BE2C (cell line): ENCODE data around the gene FAM83C.
"Not testable (repeated sequence)": the region's sequence is repeated elsewhere in the genome, so short reads cannot be mapped to it uniquely, and the experiment has no call there.

ENCODE experiments used
- DNase-seq: peaks from one replicate; pipeline ENCODE4 v3.0.0-alpha.2; 2020
- H3K27me3 ChIP-seq: fragments of 250-450 bp; sonication (Bioruptor Pico); 2 replicates; pipeline ENCODE4 v1.5.1; 2020; ENCODE audit warnings: mild to moderate bottlenecking
- H3K36me3 ChIP-seq: fragments of 250-450 bp; sonication (Bioruptor Pico); 2 replicates; pipeline ENCODE4 v1.5.1; 2020; ENCODE audit warnings: mild to moderate bottlenecking
- H3K4me1 ChIP-seq: fragments of 250-450 bp; sonication (Bioruptor Pico); 2 replicates; pipeline ENCODE4 v1.5.1; 2020
- H3K4me3 ChIP-seq: 2 replicates; pipeline ENCODE4 v1.5.1; 2011; ENCODE audit warnings: low read depth, low read length
- H3K9me3 ChIP-seq: fragments of 250-450 bp; sonication (Bioruptor Pico); 2 replicates; pipeline ENCODE4 v1.5.1; 2020
- TF ChIP-seq, protein P1 (sequence below): IDR thresholded peaks from 2 replicates; pipeline ENCODE4 v1.5.1; 2012; ENCODE audit warnings: mild to moderate bottlenecking, low read depth, low read length

Gene FAM83C

DNA sequence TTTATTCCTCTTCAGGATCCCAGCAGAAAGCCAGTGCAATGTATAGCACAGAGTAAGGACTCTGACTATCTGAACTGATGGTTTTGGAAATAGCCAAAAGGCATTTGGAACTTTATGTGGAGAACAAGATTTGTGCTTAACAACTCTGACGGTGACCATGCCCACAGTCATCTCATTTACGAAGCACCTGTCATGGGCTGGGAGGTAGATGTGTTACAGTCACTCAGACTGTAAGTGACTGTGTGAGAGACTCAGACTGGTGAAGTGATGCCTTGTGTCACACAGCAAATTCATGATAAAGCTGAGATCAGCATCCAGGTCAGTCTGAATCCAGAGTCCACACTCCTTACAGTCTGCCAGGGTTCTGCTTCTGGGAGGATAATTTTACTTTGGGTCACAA, 23.9 kb upstream of the FAM83C start:
- no peaks in the 10 kb centered on the region for H3K36me3 ChIP-seq
- H3K9me3 ChIP-seq, result no peaks in the 10 kb centered on the region
- no peak for DNase-seq
- no peaks in the 10 kb centered on the region for H3K4me1 ChIP-seq
- no peak overlapping the region for H3K4me3 ChIP-seq
- H3K27me3 ChIP-seq, result no peaks in the 10 kb centered on the region
- TF ChIP-seq, protein P1, sequence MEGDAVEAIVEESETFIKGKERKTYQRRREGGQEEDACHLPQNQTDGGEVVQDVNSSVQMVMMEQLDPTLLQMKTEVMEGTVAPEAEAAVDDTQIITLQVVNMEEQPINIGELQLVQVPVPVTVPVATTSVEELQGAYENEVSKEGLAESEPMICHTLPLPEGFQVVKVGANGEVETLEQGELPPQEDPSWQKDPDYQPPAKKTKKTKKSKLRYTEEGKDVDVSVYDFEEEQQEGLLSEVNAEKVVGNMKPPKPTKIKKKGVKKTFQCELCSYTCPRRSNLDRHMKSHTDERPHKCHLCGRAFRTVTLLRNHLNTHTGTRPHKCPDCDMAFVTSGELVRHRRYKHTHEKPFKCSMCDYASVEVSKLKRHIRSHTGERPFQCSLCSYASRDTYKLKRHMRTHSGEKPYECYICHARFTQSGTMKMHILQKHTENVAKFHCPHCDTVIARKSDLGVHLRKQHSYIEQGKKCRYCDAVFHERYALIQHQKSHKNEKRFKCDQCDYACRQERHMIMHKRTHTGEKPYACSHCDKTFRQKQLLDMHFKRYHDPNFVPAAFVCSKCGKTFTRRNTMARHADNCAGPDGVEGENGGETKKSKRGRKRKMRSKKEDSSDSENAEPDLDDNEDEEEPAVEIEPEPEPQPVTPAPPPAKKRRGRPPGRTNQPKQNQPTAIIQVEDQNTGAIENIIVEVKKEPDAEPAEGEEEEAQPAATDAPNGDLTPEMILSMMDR, result no peak

DNA sequence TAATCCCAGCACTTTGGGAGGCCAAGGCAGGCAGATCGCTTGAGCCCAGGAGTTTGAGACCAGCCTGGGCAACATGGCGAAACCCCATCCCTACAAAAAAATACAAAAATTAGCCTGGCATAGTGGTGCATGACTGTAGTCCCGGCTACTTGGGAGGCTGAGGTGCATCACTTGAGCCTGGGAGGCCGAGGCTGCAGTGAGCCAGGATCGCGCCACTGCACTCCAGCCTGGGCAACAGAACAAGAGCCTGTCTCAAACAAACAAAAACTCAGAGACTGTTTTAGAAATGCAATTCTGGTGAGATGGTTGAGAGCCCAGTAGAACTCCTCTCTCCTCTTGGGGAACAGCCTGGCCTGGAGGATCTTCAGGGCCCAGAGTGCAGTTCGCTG, 23.4 kb upstream of the FAM83C start:
- H3K36me3 ChIP-seq, H3K27me3 ChIP-seq, H3K4me3 ChIP-seq, H3K4me1 ChIP-seq, H3K9me3 ChIP-seq, DNase-seq: not testable (repeated sequence)

DNA sequence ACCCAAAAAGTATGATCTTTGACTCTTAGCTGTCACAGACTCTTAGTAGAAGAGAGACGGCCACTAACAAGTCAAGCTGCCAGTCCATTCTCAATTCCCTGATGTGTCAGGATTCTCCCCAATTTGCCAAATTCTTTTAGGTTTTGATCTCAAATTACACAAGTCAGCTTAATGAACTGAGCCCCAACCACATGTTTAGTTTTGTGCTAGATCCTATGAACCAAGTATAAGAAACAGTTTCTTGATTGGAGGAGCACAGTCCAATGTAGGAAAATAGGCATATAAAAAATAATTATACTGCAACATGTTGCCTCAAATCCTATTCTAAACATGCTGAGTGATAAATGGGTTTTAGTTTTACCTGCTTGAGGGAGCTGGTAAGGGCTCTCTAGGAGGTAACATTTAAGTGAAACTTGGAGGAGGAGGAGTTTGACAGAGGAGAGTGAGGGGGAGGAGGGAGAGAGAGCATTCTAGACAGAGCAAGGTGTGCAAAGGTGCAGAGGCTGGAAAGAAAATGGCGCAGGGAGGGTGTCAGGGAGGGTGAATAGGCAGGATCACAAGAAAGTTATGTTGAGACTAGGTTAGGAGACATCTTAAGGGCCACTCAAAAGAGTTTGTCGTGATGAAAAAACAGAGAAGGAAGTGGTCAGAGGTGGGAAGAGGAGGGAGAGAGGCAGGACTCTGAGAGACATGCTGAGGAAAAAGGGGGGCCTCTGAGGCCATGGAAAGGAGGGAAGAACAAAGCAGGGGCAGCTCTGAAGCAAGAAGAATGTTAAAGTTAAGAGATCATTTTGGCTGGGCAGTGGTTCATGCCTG, 22.8 kb upstream of the FAM83C start:
- Histone ChIP-seq H3K4me3 (no peak overlapping the region), H3K27me3 (no peaks in the 10 kb centered on the region), H3K4me1 (no peaks in the 10 kb centered on the region), H3K36me3 (no peaks in the 10 kb centered on the region), H3K9me3 (no peaks in the 10 kb centered on the region)
- DNase-seq, result no peak
- TF ChIP-seq, protein P1, result no peak

DNA sequence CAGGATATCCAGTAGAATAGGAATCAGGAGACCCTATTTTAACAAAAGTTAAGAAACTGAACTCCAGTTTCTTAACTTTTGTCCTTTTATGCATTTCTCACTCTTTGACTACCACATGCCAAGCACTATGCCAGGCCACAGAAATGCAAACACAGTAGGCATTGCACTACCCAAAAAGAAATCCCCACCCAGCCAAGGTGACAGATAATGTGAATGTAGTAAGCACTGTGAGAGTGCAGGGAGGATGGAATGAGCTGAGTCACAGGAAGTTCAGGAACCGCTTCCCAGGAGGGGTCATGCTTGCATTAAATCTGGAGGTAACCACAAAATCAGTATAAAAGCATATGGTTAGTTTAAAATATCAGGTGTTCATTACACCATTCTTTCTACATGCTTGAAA, 20.1 kb upstream of the FAM83C start:
- Histone ChIP-seq H3K4me3 (no peak overlapping the region), H3K27me3 (no peaks in the 10 kb centered on the region), H3K36me3 (no peaks in the 10 kb centered on the region), H3K9me3 (no peaks in the 10 kb centered on the region), H3K4me1 (no peaks in the 10 kb centered on the region)
- TF ChIP-seq, protein P1, result no peak
- no peak for DNase-seq

DNA sequence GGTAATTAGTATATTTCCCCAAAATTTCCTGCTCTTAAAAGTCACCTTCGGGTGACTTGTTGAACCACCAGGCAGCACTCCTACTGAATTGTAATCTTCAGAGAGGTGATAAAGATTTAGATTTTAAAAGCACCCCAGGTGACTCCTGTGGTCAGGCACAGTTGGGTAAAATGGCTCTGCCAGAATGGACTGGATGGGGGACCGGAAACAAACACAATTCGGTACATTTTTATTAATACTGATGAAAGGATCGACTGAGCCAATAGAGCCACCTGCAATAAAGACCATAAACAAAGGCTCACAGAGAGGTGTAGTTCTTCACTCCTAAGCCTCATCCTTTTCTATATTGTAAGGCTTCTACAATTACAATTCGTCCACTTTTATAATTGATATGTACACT, 19.6 kb upstream of the FAM83C start:
- Histone ChIP-seq H3K27me3 (no peaks in the 10 kb centered on the region), H3K4me1 (no peaks in the 10 kb centered on the region), H3K4me3 (no peak overlapping the region), H3K36me3 (no peaks in the 10 kb centered on the region), H3K9me3 (no peaks in the 10 kb centered on the region)
- DNase-seq, result no peak
- TF ChIP-seq, protein P1, result no peak

DNA sequence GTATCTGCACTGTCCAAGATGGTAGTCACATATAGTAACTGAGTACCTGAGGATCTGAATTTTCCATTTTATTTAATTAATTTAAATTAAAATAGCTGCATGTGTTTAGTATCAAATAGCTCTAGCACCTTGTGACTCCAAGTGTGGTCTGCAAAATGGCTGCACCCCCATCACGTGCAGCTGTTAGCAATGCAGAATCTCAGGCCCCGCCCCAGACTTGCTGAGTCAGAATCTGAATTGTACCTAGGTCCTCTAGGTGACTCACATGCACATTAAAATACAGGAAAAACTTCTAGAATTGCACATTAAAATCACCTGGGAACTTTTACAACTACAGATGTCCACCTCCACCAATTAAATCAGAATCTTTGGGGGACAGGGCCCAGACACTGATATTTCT, 19.2 kb upstream of the FAM83C start:
- no peak for DNase-seq
- H3K9me3 ChIP-seq, result no peaks in the 10 kb centered on the region
- H3K4me3 ChIP-seq, result no peak overlapping the region
- no peaks in the 10 kb centered on the region for H3K27me3 ChIP-seq
- no peaks in the 10 kb centered on the region for H3K4me1 ChIP-seq
- no peaks in the 10 kb centered on the region for H3K36me3 ChIP-seq
- TF ChIP-seq, protein P1, result no peak
